PFSK-1 (cell line): ENCODE measurements around the gene SLC66A3.

Source experiments
- FOXP2 ChIP-seq: optimal IDR thresholded peaks from 2 replicates; pipeline ENCODE3; 2011; ENCODE audit warnings: borderline replicate concordance, control low read depth, inconsistent platforms; ENCODE audit not compliant: insufficient read depth; ENCODE audit errors: extremely low read length, extremely low read depth
- POLR2AphosphoS5 ChIP-seq: IDR thresholded peaks from 2 replicates; pipeline ENCODE4 v1.6.1; 2012; ENCODE audit warnings: low read depth, mild to moderate bottlenecking, control low read depth, low read length, moderate library complexity
- SIN3A ChIP-seq: IDR thresholded peaks from 2 replicates; pipeline ENCODE4 v1.6.1; 2012; ENCODE audit warnings: mild to moderate bottlenecking, low read length, moderate library complexity, borderline replicate concordance; ENCODE audit not compliant: insufficient read depth
- TAF1 ChIP-seq: IDR thresholded peaks from 2 replicates; pipeline ENCODE4 v1.6.1; 2012; ENCODE audit warnings: low read length, control low read depth, borderline replicate concordance; ENCODE audit not compliant: insufficient read depth
- TF ChIP-seq, protein P1 (sequence below), 2 experiments: IDR thresholded peaks; 2 replicates each; pipeline versions ENCODE4 v1.6.1 to v1.8.0; 2011 to 2012; ENCODE audit warnings: low read depth in 2 of 2, low read length in 2 of 2, control low read depth in 1 of 2, inconsistent platforms in 1 of 2, mild to moderate bottlenecking in 1 of 2, moderate library complexity in 1 of 2; ENCODE audit not compliant: insufficient read depth in 1 of 2

DNA sequence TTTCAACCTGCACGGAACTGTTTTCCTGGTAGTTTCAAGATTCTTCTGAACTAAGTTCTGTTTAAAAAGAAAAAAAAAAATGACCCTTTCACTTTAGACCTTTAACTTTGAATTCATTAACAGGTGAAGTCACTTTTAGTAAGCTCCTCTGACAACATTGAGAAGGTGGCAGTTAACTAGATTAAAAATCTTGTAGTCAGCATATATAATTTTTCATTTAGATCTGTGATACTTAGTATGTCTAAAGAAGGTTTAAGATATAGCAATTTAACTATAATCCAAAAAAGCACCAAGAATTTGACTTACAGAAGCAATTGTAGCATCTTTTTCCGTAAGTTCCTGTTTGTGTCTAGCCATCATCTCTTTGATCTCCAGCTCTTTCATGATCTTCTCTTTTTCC lies 45.4 kb downstream of the SLC66A3 start:
- TF ChIP-seq, protein P1, sequence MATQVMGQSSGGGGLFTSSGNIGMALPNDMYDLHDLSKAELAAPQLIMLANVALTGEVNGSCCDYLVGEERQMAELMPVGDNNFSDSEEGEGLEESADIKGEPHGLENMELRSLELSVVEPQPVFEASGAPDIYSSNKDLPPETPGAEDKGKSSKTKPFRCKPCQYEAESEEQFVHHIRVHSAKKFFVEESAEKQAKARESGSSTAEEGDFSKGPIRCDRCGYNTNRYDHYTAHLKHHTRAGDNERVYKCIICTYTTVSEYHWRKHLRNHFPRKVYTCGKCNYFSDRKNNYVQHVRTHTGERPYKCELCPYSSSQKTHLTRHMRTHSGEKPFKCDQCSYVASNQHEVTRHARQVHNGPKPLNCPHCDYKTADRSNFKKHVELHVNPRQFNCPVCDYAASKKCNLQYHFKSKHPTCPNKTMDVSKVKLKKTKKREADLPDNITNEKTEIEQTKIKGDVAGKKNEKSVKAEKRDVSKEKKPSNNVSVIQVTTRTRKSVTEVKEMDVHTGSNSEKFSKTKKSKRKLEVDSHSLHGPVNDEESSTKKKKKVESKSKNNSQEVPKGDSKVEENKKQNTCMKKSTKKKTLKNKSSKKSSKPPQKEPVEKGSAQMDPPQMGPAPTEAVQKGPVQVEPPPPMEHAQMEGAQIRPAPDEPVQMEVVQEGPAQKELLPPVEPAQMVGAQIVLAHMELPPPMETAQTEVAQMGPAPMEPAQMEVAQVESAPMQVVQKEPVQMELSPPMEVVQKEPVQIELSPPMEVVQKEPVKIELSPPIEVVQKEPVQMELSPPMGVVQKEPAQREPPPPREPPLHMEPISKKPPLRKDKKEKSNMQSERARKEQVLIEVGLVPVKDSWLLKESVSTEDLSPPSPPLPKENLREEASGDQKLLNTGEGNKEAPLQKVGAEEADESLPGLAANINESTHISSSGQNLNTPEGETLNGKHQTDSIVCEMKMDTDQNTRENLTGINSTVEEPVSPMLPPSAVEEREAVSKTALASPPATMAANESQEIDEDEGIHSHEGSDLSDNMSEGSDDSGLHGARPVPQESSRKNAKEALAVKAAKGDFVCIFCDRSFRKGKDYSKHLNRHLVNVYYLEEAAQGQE (IDR thresholded peaks at IDR 0.05; ENCODE audit: insufficient read depth in 1 of 2, low read depth in 2 of 2, low read length in 2 of 2): no peak
- no peak for TF ChIP-seq POLR2AphosphoS5
- TF ChIP-seq TAF1: no peak
- no peak for TF ChIP-seq FOXP2
- TF ChIP-seq SIN3A: no peak
